Stomach (tissue), 4 donors: Measurements from ENCODE around the gene TBC1D14.

Experiments
- CTCF ChIP-seq, 7 experiments: fragments of 450-650 bp in 4 of 7; fragments of 200-600 bp in 3 of 7; sonication (generic) in 3 of 7; IDR thresholded peaks; one replicate each; pipeline ENCODE4 v1.5.1; 2016 to 2019; ENCODE audit warnings: antibody characterized with exemption in 7 of 7, control low read depth in 2 of 7, mild to moderate bottlenecking in 1 of 7
- POLR2A ChIP-seq, 4 donors: fragments of 450-650 bp; IDR thresholded peaks; one replicate each; pipeline ENCODE4 v1.6.1; 2016; ENCODE audit warnings: antibody characterized with exemption in 4 of 4, control low read depth in 2 of 4, mild to moderate bottlenecking in 1 of 4, moderate library complexity in 1 of 4

DNA sequence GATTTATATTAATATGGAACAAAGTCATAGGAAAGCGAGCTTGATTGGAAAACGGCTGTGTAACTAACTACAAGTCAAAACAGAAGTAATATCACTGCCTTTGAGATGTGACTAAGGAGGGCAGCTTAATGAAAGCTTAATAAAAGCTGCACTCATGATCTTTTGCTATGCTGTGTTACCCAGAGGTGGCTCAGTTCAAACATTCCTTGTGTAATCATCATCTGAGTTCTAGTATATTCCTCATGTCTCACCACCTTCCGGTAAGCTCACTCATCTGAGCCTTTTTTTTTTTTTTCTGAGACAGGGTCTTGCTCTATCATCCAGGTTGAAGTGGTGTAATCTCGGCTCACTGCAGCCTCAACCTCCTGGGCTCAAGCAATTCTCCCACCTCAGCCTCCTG lies 153.2 kb downstream of the TBC1D14 start:
- TF ChIP-seq CTCF (IDR thresholded peaks at IDR 0.05) (no peak), POLR2A (IDR thresholded peaks at IDR 0.05) (no peak)
